GM12878 (cell line): ENCODE data around the gene ANKMY1. TPM values are rescaled to one million over a fixed set of nuclear protein-coding genes. Genes with fewer than 3 reads are reported as not detected.

Experiments
- ATAC-seq: fragments of 200-7000 bp; cut with Tn5 transposase; 3 replicates; pipeline ENCODE4 v1.9.1; 2020; ENCODE audit warnings: mild to moderate bottlenecking, moderate library complexity
- BruUV-seq: library from RNA; stranded (reverse); fragments of 400-500 nt; replicated peaks from 2 replicates; lab custom pipeline; 2021; lab: Mats Ljungman, UMichigan
- CTCF ChIA-PET: fragments of 300-600 bp; sonication (Branson Sonifier 250); formaldehyde crosslinking; extraction: SDS; loops from one replicate; lab custom pipeline; 2021; ENCODE audit warnings: inconsistent platforms; lab: Yijun Ruan, JAX
- POLR2A ChIA-PET: fragments of 350-600 bp; formaldehyde crosslinking; extraction: SDS; loops from one replicate; lab custom pipeline; 2021; ENCODE audit warnings: inconsistent platforms; lab: Charles Lee
- RAD21 ChIA-PET: fragments of 300-600 bp; sonication (Branson Sonifier 250); formaldehyde crosslinking; loops from one replicate; lab custom pipeline; 2023; ENCODE audit warnings: antibody characterized with exemption; ENCODE audit not compliant: unreplicated experiment; lab: Charles Lee
- SMC1A ChIA-PET: fragments of 300-600 bp; sonication (Branson Sonifier 250); formaldehyde crosslinking; loops from one replicate; lab custom pipeline; 2023; ENCODE audit not compliant: unreplicated experiment, uncharacterized antibody; lab: Charles Lee
- DNase-seq: peaks from one replicate; pipeline ENCODE4 v3.0.0-alpha.2; 2011; ENCODE audit warnings: low read depth, low spot score
- FAIRE-seq: peaks from 3 replicates; lab custom pipeline; 2011; peaks lifted over from hg19 to GRCh38; lab: Jason Lieb, UNC
- H2AFZ ChIP-seq: 2 replicates; pipeline ENCODE4 v1.6.0; 2011; ENCODE audit warnings: low read depth, low read length, control low read depth; ENCODE audit not compliant: control insufficient read depth
- H3K27ac ChIP-seq: 2 replicates; pipeline ENCODE4 v1.5.1; 2011; ENCODE audit warnings: control low read depth; ENCODE audit not compliant: control insufficient read depth, insufficient read depth
- H3K27me3 ChIP-seq, 2 experiments: replicated peaks in 1 of 2; 2 replicates each; pipeline versions ENCODE4 v1.6.0 to v1.6.1; 2011; ENCODE audit warnings: low read length in 1 of 2; ENCODE audit not compliant: control insufficient read depth in 2 of 2, insufficient read depth in 2 of 2
- H3K36me3 ChIP-seq, 2 experiments: 2 replicates each; pipeline ENCODE4 v1.5.1; 2011; ENCODE audit warnings: low read length in 1 of 2; ENCODE audit not compliant: control insufficient read depth in 2 of 2, insufficient read depth in 2 of 2
- H3K4me1 ChIP-seq: 2 replicates; pipeline ENCODE4 v1.6.1; 2011; ENCODE audit warnings: mild to moderate bottlenecking, low read length, moderate library complexity, mixed read lengths; ENCODE audit not compliant: control insufficient read depth, insufficient read depth
- H3K4me2 ChIP-seq: 2 replicates; pipeline ENCODE4 v1.6.0; 2011; ENCODE audit warnings: control low read depth; ENCODE audit not compliant: control insufficient read depth, insufficient read depth
- H3K4me3 ChIP-seq: fragments of 200-600 bp; sonication (generic); 2 replicates; pipeline ENCODE4 v1.5.1; 2016
- H3K79me2 ChIP-seq: 2 replicates; pipeline ENCODE4 v1.6.0; 2011; ENCODE audit warnings: low read length; ENCODE audit not compliant: control insufficient read depth, insufficient read depth
- H3K9ac ChIP-seq: 2 replicates; pipeline ENCODE4 v1.8.0; 2011; ENCODE audit warnings: low read length, control low read depth, mixed read lengths; ENCODE audit not compliant: control insufficient read depth, insufficient read depth
- H3K9me3 ChIP-seq: replicated peaks from 3 replicates; pipeline ENCODE4 v1.5.1; 2011; ENCODE audit warnings: mild to moderate bottlenecking, low read length; ENCODE audit not compliant: control insufficient read depth, insufficient read depth
- H4K20me1 ChIP-seq: 2 replicates; pipeline ENCODE4 v1.6.0; 2011; ENCODE audit not compliant: control insufficient read depth, insufficient read depth
- ASH2L ChIP-seq: fragments of 300-600, 200-600 bp; sonication (generic); IDR thresholded peaks from 2 replicates; pipeline ENCODE4 v1.6.1; 2017; ENCODE audit warnings: low read depth, mild to moderate bottlenecking, borderline replicate concordance
- ETV6 ChIP-seq, 2 experiments: fragments of 450-650 bp in 1 of 2; IDR thresholded peaks in 1 of 2; conservative IDR thresholded peaks in 1 of 2; 2 replicates each; pipeline ENCODE4 v1.6.1; 2014; ENCODE audit warnings: antibody characterized with exemption in 1 of 2, borderline replicate concordance in 1 of 2, low read depth in 1 of 2, mild to moderate bottlenecking in 1 of 2, moderate library complexity in 1 of 2
- HCFC1 ChIP-seq: fragments of 150-350 bp; IDR thresholded peaks from 2 replicates; pipeline ENCODE4 v1.6.1; 2014; ENCODE audit warnings: low read length
- HDGF ChIP-seq: fragments of 450-650 bp; IDR thresholded peaks from 2 replicates; pipeline ENCODE4 v1.6.1; 2016; ENCODE audit warnings: antibody characterized with exemption
- MTA2 ChIP-seq: fragments of 450-650 bp; IDR thresholded peaks from 2 replicates; pipeline ENCODE4 v1.6.1; 2016; ENCODE audit warnings: low read depth, mild to moderate bottlenecking, moderate library complexity
- PKNOX1 ChIP-seq: fragments of 450-650 bp; IDR thresholded peaks from 2 replicates; pipeline ENCODE4 v1.6.1; 2016; ENCODE audit warnings: mild to moderate bottlenecking
- POLR2AphosphoS5 ChIP-seq: IDR thresholded peaks from 2 replicates; pipeline ENCODE4 v1.6.1; 2011; ENCODE audit warnings: mild to moderate bottlenecking, low read length, inconsistent platforms
- RCOR1 ChIP-seq: conservative IDR thresholded peaks from 2 replicates; pipeline ENCODE4 v1.6.1; 2012; ENCODE audit warnings: low read depth, low read length, improper control_type of control experiment
- SKIL ChIP-seq: fragments of 450-650 bp; IDR thresholded peaks from 2 replicates; pipeline ENCODE4 v1.6.1; 2017; ENCODE audit warnings: mild to moderate bottlenecking, low read depth, inconsistent platforms; ENCODE audit not compliant: poor library complexity, severe bottlenecking
- SMARCA5 ChIP-seq: fragments of 450-650 bp; IDR thresholded peaks from 2 replicates; pipeline ENCODE4 v1.6.1; 2017; ENCODE audit warnings: mild to moderate bottlenecking
- SREBF1 ChIP-seq: IDR thresholded peaks from 2 replicates; pipeline ENCODE4 v1.6.1; 2012; ENCODE audit warnings: mild to moderate bottlenecking, low read length
- YY1 ChIP-seq: IDR thresholded peaks from 2 replicates; pipeline ENCODE4 v1.6.1; 2011; ENCODE audit warnings: low read depth, mild to moderate bottlenecking, low read length
- WGBS: methylation state at CpG from one replicate; pipeline ENCODE4 v1.1.6; 2016; ENCODE audit warnings: low lambda C conversion rate; ENCODE audit not compliant: insufficient replicate concordance, insufficient coverage; ENCODE audit errors: missing lambda C conversion rate; 5-methylcytosine and 5-hydroxymethylcytosine counted together
- in situ Hi-C: fragments of 300-500 bp; cut with MboI; formaldehyde crosslinking; loops from 9 replicates; pipeline ENCODE4 v1.14.3; 2018; ENCODE audit warnings: mixed read lengths
- intact Hi-C: fragments of 100-400 bp; cut with micrococcal nuclease; formaldehyde crosslinking; loops from one replicate; pipeline ENCODE4 v1.14.2; 2022; ENCODE audit not compliant: unreplicated experiment
- polyA plus RNA-seq, 11 experiments: library from polyadenylated mRNA; depleted of rRNA in 4 of 11; unstranded in 6 of 11; stranded (reverse) in 5 of 11; fragments of >200 nt; fragmentation: Nextera tagmentation in 4 of 11; fragmentation: Illumina TruSeq in 1 of 11; extraction: Ambion mirVana in 4 of 11; extraction: Trizol in 1 of 11; gene quantifications; 1 replicate in 1 of 11; 2 replicates in 10 of 11; pipeline versions ENCODE4 v1.2.1 to v1.2.3, GENCODE V29; 2011 to 2016; ENCODE audit warnings: inconsistent platforms in 2 of 11, missing spikeins in 2 of 11, low read depth in 1 of 11
- total RNA-seq, 4 experiments: library from RNA; depleted of rRNA in 3 of 4; stranded (reverse); fragments of >200 nt in 3 of 4; fragmentation: Illumina TruSeq in 1 of 4; extraction: Trizol in 1 of 4; gene quantifications; 2 replicates each; pipeline versions ENCODE4 v1.2.1 to v1.2.3, GENCODE V29; 2013 to 2021
- TF ChIP-seq, protein P1 (sequence below): IDR thresholded peaks from 2 replicates; pipeline ENCODE4 v1.6.1; 2011; ENCODE audit warnings: borderline replicate concordance, low read depth, mild to moderate bottlenecking, moderate library complexity, low read length; ENCODE audit not compliant: insufficient read depth, poor library complexity, severe bottlenecking

Gene ANKMY1
- total and polyA plus RNA-seq, 10 of the 15 experiments (the other 5 are each of a cell fraction or from before 2014, with no cell fraction given): 1.1 to 15.3 (median 11.1) TPM

GRCh38 chr2:240501531-240501991 is 56.2 kb downstream of the ANKMY1 start:
- DNase-seq: no peak
- WGBS: 88% methylated on average over 13 of the region's 13 CpGs
- Histone ChIP-seq H4K20me1 (no peaks in the 10 kb centered on the region), H2AFZ (no peak overlapping the region), H3K4me3 (no peak overlapping the region), H3K27ac (no peak overlapping the region), H3K4me2 (no peak overlapping the region), H3K9ac (no peak overlapping the region), H3K27me3 (no peaks in the 10 kb centered on the region), H3K36me3 (0 out of 4 replicates have a peak, but pooled peaks cover 0 to 2% of the 10 kb centered on the region in 2 experiments), H3K9me3 (no peaks in the 10 kb centered on the region), H3K4me1 (no peaks in the 10 kb centered on the region), H3K79me2 (no peaks in the 10 kb centered on the region)
- ChIA-PET RAD21 (no interaction called here), SMC1A (no interaction called here), CTCF (no interaction called here), POLR2A (no interaction called here)
- intact Hi-C loops: no loop called here
- no peak for ATAC-seq
- no TSS peak for BruUV-seq
- TF ChIP-seq POLR2AphosphoS5 (no peak), PKNOX1 (no peak), YY1 (no peak), HCFC1 (no peak), SKIL (no peak), ASH2L (no peak), MTA2 (no peak), SREBF1 (no peak), HDGF (no peak), RCOR1 (no peak), SMARCA5 (no peak), ETV6 (conservative IDR thresholded peaks at IDR 0.05 in 1 of 2, IDR thresholded peaks at IDR 0.05 in 1 of 2; ENCODE audit: borderline replicate concordance in 1 of 2, low read depth in 1 of 2) (no peak)
- TF ChIP-seq, protein P1, sequence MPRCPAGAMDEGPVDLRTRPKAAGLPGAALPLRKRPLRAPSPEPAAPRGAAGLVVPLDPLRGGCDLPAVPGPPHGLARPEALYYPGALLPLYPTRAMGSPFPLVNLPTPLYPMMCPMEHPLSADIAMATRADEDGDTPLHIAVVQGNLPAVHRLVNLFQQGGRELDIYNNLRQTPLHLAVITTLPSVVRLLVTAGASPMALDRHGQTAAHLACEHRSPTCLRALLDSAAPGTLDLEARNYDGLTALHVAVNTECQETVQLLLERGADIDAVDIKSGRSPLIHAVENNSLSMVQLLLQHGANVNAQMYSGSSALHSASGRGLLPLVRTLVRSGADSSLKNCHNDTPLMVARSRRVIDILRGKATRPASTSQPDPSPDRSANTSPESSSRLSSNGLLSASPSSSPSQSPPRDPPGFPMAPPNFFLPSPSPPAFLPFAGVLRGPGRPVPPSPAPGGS: no peak
- in situ Hi-C loops: loop anchor here (25.0 kb wide), 1 partner anchor 336 kb away; no protein-coding TSS in a partner anchor
- FAIRE-seq: no peak
